ENCODE results near the gene JPH2. TPM values are rescaled to one million over a fixed set of nuclear protein-coding genes. Genes with fewer than 3 reads are reported as not detected.

JPH2 gene
- total and polyA plus RNA-seq, 2 of the 4 experiments (the other 2 are of a cell fraction) = 0.44 to 0.54 TPM

- H3K4me1 ChIP-seq (ENCODE audit: control insufficient read depth, insufficient read depth, low read length) = peaks cover 9% of the 10 kb centered on the region
- peaks cover 12% of the 10 kb centered on the region for H3K9me1 ChIP-seq (ENCODE audit: insufficient read depth, low read length)
- 9% methylated on average over 5 of the region's 9 CpGs; no CpG with 5 or more reads in 1 of the 2 experiments for WGBS, 2 experiments (ENCODE audit: extremely low coverage in 2 of 2, insufficient read length in 1 of 2)
- H3K27ac ChIP-seq (ENCODE audit: insufficient read depth, low read length) = peak overlapping the region; percentile 55
- peak overlapping the region; percentile 49 for H4K5ac ChIP-seq (ENCODE audit: low read depth, low read length)
- H4K91ac ChIP-seq (ENCODE audit: insufficient read depth, low read depth, low read length) = peak overlapping the region; percentile 82
- H2BK15ac ChIP-seq (ENCODE audit: low read depth, low read length) = peak overlapping the region; percentile 77; the same call in 2 of the 3 replicates
- peak overlapping the region; percentile 81 for H2BK120ac ChIP-seq (ENCODE audit: low read depth, low read length)
- no peak overlapping the region; the same call in 1 of the 2 replicates for H3K4me3 ChIP-seq (ENCODE audit: insufficient read depth, low read depth, low read length)
- H2AK9ac ChIP-seq (replicated peaks; ENCODE audit: low read depth, low read length, poor library complexity) = peak overlapping the region; percentile 77
- H2BK5ac ChIP-seq (ENCODE audit: low read depth, low read length, poor library complexity, severe bottlenecking) = peak overlapping the region; percentile 30
- H4K20me1 ChIP-seq (ENCODE audit: insufficient read depth, low read length) = no peaks in the 10 kb centered on the region
- H3K18ac ChIP-seq (ENCODE audit: low read depth, low read length) = peak overlapping the region; percentile 47
- H2AK5ac ChIP-seq (ENCODE audit: low read depth, low read length) = peak overlapping the region; percentile 69; the same call in 1 of the 2 replicates
- BruUV-seq (replicated peaks) = no TSS peak
- POLR2A ChIA-PET (ENCODE audit: unreplicated experiment) = interaction anchor here (0.5 kb wide), 1 partner anchor 128 kb away, joined by 4 read pairs; no protein-coding TSS in a partner anchor
- H2AFZ ChIP-seq (replicated peaks; ENCODE audit: low read length, poor library complexity) = peak overlapping the region; percentile 92
- CTCF ChIA-PET = interaction anchor here (1.4 kb wide), 1 partner anchor 9 kb away, joined by 4 read pairs; no protein-coding TSS in a partner anchor
- peak overlapping the region; percentile 74; the same call in 1 of the 2 replicates for H3K9ac ChIP-seq (ENCODE audit: low read depth, low read length)
- dilution Hi-C loops (cut with HindIII; ENCODE audit: low sequenced_read_pairs, unreplicated experiment) (no loop called here), intact Hi-C loops (cut with micrococcal nuclease) (loop anchor here (5.0 kb wide), 1 partner anchor 44 kb away; no protein-coding TSS in a partner anchor), in situ Hi-C loops (cut with MboI; ENCODE audit: low sequenced_read_pairs) (no loop called here)
- peaks cover 0 to 5% of the 10 kb centered on the region in 2 experiments; a peak in 2 of 4 replicates for H3K79me1 ChIP-seq (ENCODE audit: low read depth in 1 of 2, low read length in 2 of 2)
- H3K14ac ChIP-seq (replicated peaks; ENCODE audit: low read depth, low read length) = peak overlapping the region; percentile 86
- H2BK20ac ChIP-seq (ENCODE audit: low read depth, low read length) = peak overlapping the region; percentile 79
- no peaks in the 10 kb centered on the region for H3K27me3 ChIP-seq (ENCODE audit: control insufficient read depth, insufficient read depth, low read length)
- peak overlapping the region; percentile 46; the same call in 1 of the 2 replicates for H3K56ac ChIP-seq (ENCODE audit: extremely low read depth, insufficient read depth, low read length)
- peak; percentile 89 for ATAC-seq (ENCODE audit: low read depth)
- TF ChIP-seq SMC3 (IDR thresholded peaks at IDR 0.05; ENCODE audit: low read depth, low read length) (no peak), RFX5 (IDR thresholded peaks at IDR 0.05; ENCODE audit: low read depth, low read length) (no peak), MXI1 (IDR thresholded peaks at IDR 0.05; ENCODE audit: borderline replicate concordance, low read depth, low read length) (no peak), RCOR1 (IDR thresholded peaks at IDR 0.05; ENCODE audit: insufficient replicate concordance, low read length) (no peak), CHD1 (IDR thresholded peaks at IDR 0.05; ENCODE audit: low read depth, low read length) (no peak), MAFK (IDR thresholded peaks at IDR 0.05; ENCODE audit: low read depth, low read length) (no peak)
- peak overlapping the region; percentile 49 for H3K4me2 ChIP-seq (ENCODE audit: low read depth, low read length)
- H3K4ac ChIP-seq (ENCODE audit: low read depth, low read length) = peak overlapping the region; percentile 85
- no peaks in the 10 kb centered on the region for H3K9me3 ChIP-seq (ENCODE audit: control insufficient read depth, insufficient read depth, low read length)
- H4K8ac ChIP-seq (ENCODE audit: low read depth in 2 of 2, low read length in 2 of 2) = peak overlapping the region; percentile 53 to 75
- H3K36me3 ChIP-seq (ENCODE audit: control insufficient read depth, insufficient read depth, low read length) = no peaks in the 10 kb centered on the region
- peak overlapping the region; percentile 25; the same call in 1 of the 2 replicates for H3K23ac ChIP-seq (ENCODE audit: low read depth, low read length)
- DNase-seq = peak; percentile 35
These were observed 6.2 kb downstream of the JPH2 start for GRCh38 chr20:44180814-44181213.
